Large intestine (tissue), 3 donors: ENCODE results near the gene OLA1. TPM values are rescaled to one million over a fixed set of nuclear protein-coding genes. Genes with fewer than 3 reads are reported as not detected.
A peak's percentile ranks its signal among the peaks of the same experiment; 100 is the strongest.

Experiments
- DNase-seq, 2 donors: peaks; one replicate each; pipeline versions ENCODE4 v3.0.0 to v3.0.0-alpha.2; 2013
- H3K27ac ChIP-seq: one replicate; pipeline ENCODE4 v1.5.1; 2013; ENCODE audit warnings: low read length
- H3K27me3 ChIP-seq: 2 replicates; pipeline ENCODE4 v1.6.1; 2013; ENCODE audit warnings: low read length; ENCODE audit not compliant: control insufficient read depth, insufficient read depth
- H3K36me3 ChIP-seq: 2 replicates; pipeline ENCODE4 v1.6.1; 2013; ENCODE audit warnings: low read length; ENCODE audit not compliant: control insufficient read depth, insufficient read depth
- H3K4me1 ChIP-seq: one replicate; pipeline ENCODE4 v1.6.1; 2013; ENCODE audit warnings: low read length; ENCODE audit not compliant: control insufficient read depth, insufficient read depth
- H3K4me3 ChIP-seq: one replicate; pipeline ENCODE4 v1.5.1; 2013; ENCODE audit warnings: low read length
- H3K9me3 ChIP-seq: one replicate; pipeline ENCODE4 v1.6.1; 2013; ENCODE audit warnings: mild to moderate bottlenecking, low read depth, low read length, moderate library complexity; ENCODE audit not compliant: control insufficient read depth
- WGBS: methylation state at CpG from one replicate; pipeline ENCODE4 v1.1.5; 2013; ENCODE audit warnings: low lambda C conversion rate; ENCODE audit not compliant: insufficient coverage; 5-methylcytosine and 5-hydroxymethylcytosine counted together
- polyA plus RNA-seq: library from polyadenylated mRNA; unstranded; fragments of 120-200 nt; gene quantifications from one replicate; pipeline ENCODE4 v1.2.1, GENCODE V29; 2013

OLA1 gene
- polyA plus RNA-seq, 1 donor = 150 TPM

DNA sequence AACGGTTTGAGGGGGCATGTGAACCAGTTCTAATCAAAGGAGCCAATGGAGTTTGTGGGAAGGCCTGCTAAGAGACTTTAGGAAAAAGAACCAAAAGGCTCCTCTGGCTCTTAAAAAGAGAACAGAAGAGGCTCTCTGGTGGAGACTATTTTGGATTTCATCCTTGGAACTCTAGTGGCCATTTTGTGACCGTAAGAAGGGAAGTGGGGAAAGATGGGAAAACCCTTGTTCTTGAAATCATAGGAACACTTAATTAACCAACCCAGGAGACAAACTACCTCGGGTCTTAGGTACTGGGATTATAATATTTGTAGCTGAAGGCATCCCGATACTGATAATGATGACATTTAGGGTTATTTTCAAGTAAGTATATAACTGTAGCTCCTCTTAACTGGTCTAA is 157.9 kb downstream of the OLA1 start:
- H3K4me3 ChIP-seq = no peak overlapping the region
- no peaks in the 10 kb centered on the region for H3K36me3 ChIP-seq
- DNase-seq = no peak
- WGBS = 90% methylated on average over 1 of the region's 4 CpGs
- H3K9me3 ChIP-seq = no peaks in the 10 kb centered on the region
- no peak overlapping the region for H3K27ac ChIP-seq
- H3K27me3 ChIP-seq = no peaks in the 10 kb centered on the region
- no peaks in the 10 kb centered on the region for H3K4me1 ChIP-seq

DNA sequence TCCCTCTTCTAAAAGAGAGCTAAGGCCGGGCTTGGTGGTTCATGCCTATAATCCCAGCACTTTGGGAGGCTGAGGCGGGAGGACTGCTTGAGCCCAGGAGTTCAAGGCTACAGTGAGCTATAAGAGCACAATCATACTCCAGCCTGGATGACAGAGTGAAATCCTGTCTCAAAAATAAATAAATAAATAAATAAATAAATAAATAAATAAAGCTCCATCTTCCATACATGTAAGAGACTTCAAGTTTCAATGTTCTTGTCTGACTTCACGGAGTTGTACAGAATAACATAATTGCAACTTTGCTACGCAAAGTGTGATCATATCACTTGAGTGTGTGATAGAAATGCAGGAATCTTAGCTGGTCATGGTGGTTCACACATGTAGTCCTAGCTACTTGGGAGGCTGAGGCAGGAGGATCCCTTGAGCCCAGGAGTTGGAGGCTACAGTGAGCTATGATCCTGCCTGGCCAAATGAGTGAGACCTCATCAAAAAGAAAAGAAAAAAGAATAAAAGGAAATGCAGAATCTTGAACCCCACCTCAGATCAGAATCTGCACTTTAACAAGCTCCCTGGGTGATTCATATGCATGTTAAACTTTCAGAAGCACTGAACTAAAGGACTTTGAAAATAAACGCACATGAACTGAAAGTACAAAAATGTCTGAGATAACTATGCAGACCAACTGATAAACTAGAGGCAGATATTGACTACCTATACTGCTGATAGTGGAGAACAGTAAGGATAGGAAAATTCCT is 159.4 kb downstream of the OLA1 start:
- Histone ChIP-seq H3K4me1 (no peaks in the 10 kb centered on the region), H3K27me3 (no peaks in the 10 kb centered on the region), H3K9me3 (no peaks in the 10 kb centered on the region), H3K4me3 (no peak overlapping the region), H3K27ac (no peak overlapping the region), H3K36me3 (no peaks in the 10 kb centered on the region)
- DNase-seq = no peak
- WGBS = 0% methylated on average over 1 of the region's 5 CpGs

DNA sequence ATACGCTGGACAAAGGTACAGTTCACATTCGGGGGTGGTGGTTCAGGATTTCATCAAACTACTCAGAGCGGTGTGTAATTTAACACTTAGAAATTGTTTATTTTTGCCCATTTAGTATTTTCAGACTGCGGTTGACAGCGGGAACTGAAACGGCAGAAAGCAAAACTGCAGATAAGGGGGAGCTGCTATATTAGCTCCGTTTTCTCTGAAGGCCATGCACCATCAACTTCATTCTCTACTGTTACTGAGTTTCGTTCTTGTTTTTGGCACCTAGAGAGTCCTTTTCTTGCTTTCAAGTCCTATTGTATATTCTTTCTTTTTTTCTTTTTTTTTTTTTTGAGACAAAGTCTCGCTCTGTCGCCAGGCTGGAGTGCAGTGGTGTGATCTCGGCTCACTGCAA is 161.6 kb downstream of the OLA1 start:
- 93% methylated on average over 3 of the region's 11 CpGs for WGBS
- no peaks in the 10 kb centered on the region for H3K9me3 ChIP-seq
- no peaks in the 10 kb centered on the region for H3K27me3 ChIP-seq
- H3K36me3 ChIP-seq = no peaks in the 10 kb centered on the region
- no peaks in the 10 kb centered on the region for H3K4me1 ChIP-seq
- H3K4me3 ChIP-seq = no peak overlapping the region
- no peak overlapping the region for H3K27ac ChIP-seq
- DNase-seq = no peak

DNA sequence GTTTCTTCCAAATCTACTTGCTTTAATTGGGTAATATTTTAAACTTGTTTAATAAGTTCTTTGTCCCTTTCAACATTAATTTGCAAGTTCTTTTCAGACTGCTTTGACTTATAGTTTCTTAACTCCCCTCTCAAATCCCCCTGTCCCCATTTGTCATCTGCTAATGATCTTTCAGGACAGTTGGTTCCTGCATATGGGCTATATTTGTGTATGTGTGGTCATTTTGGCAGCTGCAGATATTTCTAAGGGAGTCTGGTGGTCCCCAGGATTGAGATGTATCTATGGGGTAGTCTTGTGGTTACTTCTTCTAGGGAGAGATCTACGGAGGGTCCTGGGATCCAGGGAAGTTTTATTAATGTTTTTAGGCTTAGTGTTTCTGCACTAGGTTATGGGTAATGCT is 162.6 kb downstream of the OLA1 start:
- no peak overlapping the region for H3K27ac ChIP-seq
- H3K27me3 ChIP-seq = no peaks in the 10 kb centered on the region
- no peak for DNase-seq
- H3K9me3 ChIP-seq = no peaks in the 10 kb centered on the region
- H3K4me1 ChIP-seq = no peaks in the 10 kb centered on the region
- no peaks in the 10 kb centered on the region for H3K36me3 ChIP-seq
- H3K4me3 ChIP-seq = no peak overlapping the region
- no CpG with 5 or more reads among the region's 1 CpG for WGBS

DNA sequence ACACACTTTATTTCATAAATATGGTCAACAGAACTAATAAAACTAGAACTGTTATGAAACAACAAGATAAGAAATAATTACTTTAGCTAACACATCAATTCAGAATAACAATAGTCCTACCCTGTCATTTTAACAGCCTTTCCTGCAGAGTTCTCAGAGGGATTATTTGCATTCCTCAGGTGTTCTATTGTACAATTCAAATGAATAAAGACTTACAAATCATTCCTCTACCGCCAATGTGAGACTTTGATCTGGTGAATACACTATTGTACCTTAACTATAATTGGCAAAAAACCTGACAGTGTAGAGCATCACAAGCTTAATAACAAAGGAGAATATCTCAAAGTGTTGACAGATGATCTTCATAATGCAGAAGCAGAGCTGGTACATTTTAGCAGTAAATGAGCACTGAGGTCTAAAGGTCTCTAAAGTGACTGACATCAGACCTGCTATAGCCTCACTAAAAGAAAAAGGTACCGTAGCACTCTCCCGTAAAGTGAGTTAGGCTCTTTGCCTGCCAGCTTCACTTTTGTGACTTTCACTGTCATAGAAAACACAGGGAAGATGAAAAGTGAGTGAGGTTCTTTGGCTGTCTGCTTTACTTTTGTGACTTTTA is 164.4 kb downstream of the OLA1 start:
- WGBS = no CpG with 5 or more reads among the region's 3 CpGs
- no peak overlapping the region for H3K4me3 ChIP-seq
- H3K4me1 ChIP-seq = no peaks in the 10 kb centered on the region
- no peak overlapping the region for H3K27ac ChIP-seq
- H3K9me3 ChIP-seq = no peaks in the 10 kb centered on the region
- peak in 1 of 2 donors; percentile 14 for DNase-seq
- no peaks in the 10 kb centered on the region for H3K36me3 ChIP-seq
- no peaks in the 10 kb centered on the region for H3K27me3 ChIP-seq

DNA sequence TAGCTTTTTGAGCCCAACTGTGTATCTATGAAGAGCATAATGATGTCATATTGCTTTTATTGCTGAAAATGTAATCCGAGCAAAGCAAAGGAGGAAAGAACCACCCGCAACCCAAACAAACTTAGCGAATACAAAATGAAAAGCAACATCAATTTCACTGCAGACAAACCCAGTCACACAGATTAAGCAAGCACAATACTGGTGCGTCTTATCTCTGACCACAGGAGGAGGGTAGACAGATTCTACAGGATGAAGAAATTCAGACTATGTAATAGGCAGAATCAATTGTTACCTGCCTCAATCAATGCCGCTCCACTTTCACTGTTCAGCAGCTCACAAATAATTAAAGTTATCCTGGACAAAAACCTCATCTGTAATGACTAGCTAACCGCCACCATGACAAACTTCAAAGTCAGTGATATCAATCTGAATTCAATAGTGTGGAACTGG is 167.6 kb downstream of the OLA1 start:
- DNase-seq = no peak
- H3K9me3 ChIP-seq = no peaks in the 10 kb centered on the region
- no peak overlapping the region for H3K4me3 ChIP-seq
- no peaks in the 10 kb centered on the region for H3K36me3 ChIP-seq
- no peaks in the 10 kb centered on the region for H3K27me3 ChIP-seq
- H3K27ac ChIP-seq = no peak overlapping the region
- peaks cover 6% of the 10 kb centered on the region for H3K4me1 ChIP-seq
- 100% methylated on average over 1 of the region's 6 CpGs for WGBS

DNA sequence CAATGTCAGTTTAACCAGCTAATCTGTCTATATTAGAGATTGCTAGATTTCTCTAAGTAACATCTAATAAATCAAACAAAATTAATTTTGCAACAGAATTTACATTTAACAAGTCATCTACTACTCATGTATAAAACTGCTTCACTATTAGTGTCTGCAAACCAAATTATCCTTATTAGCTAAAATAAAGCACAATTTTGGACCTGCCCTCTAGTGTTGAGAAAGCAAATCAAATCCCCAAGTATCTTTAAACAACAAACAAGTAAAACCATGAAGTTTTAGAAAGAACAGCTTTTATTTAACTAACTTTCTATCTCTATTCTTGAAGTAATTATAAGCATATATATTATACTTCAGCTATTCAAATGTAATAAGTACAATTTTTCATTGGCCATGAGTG is 170.1 kb downstream of the OLA1 start:
- H3K27ac ChIP-seq = no peak overlapping the region
- H3K4me3 ChIP-seq = no peak overlapping the region
- H3K27me3 ChIP-seq = no peaks in the 10 kb centered on the region
- H3K9me3 ChIP-seq = no peaks in the 10 kb centered on the region
- peaks cover 6% of the 10 kb centered on the region for H3K4me1 ChIP-seq
- peaks cover 6% of the 10 kb centered on the region for H3K36me3 ChIP-seq
- DNase-seq = no peak

DNA sequence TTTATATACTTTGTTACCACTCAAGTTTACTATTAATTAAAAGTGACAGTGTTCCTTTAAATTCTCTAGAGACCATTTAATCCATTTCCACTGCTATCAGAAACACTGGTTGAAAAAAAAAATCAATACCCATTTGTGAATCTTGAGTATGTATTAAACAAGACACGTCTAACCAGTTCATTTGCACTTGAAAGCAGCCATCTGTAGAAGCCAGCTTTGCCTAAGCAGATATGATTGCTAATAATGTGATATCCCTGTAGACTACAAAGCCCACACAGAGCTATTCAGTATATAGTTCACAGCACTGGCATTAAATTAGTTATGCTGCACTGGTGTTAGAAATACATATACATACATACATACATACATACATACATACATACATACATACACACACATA is 171.4 kb downstream of the OLA1 start:
- no peaks in the 10 kb centered on the region for H3K27me3 ChIP-seq
- H3K9me3 ChIP-seq = no peaks in the 10 kb centered on the region
- no peak overlapping the region for H3K27ac ChIP-seq
- DNase-seq = no peak
- peaks cover 6% of the 10 kb centered on the region for H3K36me3 ChIP-seq
- WGBS = no CpG with 5 or more reads among the region's 1 CpG
- peaks cover 6% of the 10 kb centered on the region for H3K4me1 ChIP-seq
- H3K4me3 ChIP-seq = no peak overlapping the region

DNA sequence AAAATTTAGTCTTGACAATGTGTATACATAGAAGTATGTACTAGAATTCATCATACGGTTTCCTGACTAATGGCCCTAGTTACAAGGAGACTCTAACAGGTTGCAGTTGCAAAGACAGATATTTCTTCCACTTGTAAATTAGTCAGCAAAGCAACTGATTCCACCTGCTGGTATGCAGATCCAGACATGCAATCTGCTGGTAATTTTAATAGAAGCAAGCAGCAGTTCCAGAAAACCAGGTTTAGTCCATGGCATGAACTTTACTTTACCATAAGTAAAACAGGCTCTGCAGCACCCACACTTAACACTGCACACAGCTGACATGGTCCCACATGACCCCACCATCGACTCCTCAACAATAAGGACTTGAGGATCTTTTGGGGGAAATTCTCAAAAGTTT is 172.3 kb downstream of the OLA1 start:
- Histone ChIP-seq H3K27me3 (no peaks in the 10 kb centered on the region), H3K36me3 (peaks cover 6% of the 10 kb centered on the region), H3K4me3 (no peak overlapping the region), H3K9me3 (no peaks in the 10 kb centered on the region), H3K4me1 (peaks cover 6% of the 10 kb centered on the region), H3K27ac (no peak overlapping the region)
- DNase-seq = peak in 1 of 2 donors; percentile 33
- WGBS = no CpG with 5 or more reads among the region's 2 CpGs

DNA sequence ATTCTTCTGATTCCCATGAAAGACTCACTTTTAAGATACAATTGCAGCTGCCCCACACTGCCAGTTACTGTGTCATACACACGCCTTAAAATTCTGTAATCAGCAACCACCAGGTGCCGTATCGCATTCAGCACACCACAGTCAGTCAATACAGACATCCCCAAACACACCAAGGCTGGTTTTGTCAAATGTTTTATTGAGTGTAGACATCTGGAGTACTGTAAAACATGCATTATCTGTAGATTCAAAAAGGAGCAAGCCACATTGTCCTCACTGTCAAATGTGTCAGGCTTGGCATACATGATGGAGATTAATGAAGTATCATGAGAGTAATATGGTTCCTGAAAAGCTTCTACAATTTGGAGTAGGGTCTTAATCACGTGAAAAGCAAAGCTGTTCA is 173.5 kb downstream of the OLA1 start:
- WGBS = no CpG with 5 or more reads among the region's 4 CpGs
- no peak overlapping the region for H3K27ac ChIP-seq
- no peaks in the 10 kb centered on the region for H3K9me3 ChIP-seq
- no peak overlapping the region for H3K4me3 ChIP-seq
- DNase-seq = no peak
- peaks cover 6% of the 10 kb centered on the region for H3K4me1 ChIP-seq
- peaks cover 6% of the 10 kb centered on the region for H3K36me3 ChIP-seq
- no peaks in the 10 kb centered on the region for H3K27me3 ChIP-seq

DNA sequence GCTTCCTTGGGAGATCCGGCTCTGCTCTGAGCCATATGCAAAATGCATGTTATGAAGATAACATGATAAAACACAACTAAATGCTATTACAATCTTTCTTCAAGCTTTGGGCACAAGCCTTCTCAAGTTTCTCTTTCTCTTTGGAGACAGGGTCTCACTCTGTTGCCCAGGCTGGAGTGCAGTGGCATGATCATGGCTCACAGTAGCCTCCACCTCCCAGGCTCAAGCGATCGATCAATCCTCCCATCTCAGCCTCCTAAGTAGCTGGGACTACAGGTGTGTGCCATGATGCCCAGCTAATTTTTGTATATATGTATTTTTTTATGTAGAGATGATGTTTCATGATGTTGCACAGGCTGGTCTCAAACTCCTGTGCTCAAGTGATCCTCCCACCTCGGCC is 175.5 kb downstream of the OLA1 start:
- Histone ChIP-seq H3K4me1 (peaks cover 6% of the 10 kb centered on the region), H3K27me3 (no peaks in the 10 kb centered on the region), H3K27ac (no peak overlapping the region), H3K9me3 (no peaks in the 10 kb centered on the region), H3K36me3 (peaks cover 6% of the 10 kb centered on the region), H3K4me3 (no peak overlapping the region)
- WGBS = no CpG with 5 or more reads among the region's 4 CpGs
- DNase-seq = no peak
